HepG2 (cell line): ENCODE data around the gene ZBTB22.
"Not testable (repeated sequence)": the region's sequence is repeated elsewhere in the genome, so short reads cannot be mapped to it uniquely, and the experiment has no call there.

Experiments
- EHMT2 ChIP-seq: fragments of 200-600 bp; sonication (generic); IDR thresholded peaks from 2 replicates; pipeline ENCODE4 v1.7.0; 2017; ENCODE audit warnings: antibody characterized with exemption, low read depth, low read length, borderline replicate concordance
- ERF ChIP-seq: IDR thresholded peaks from 2 replicates; pipeline ENCODE4 v1.6.1; 2018; ENCODE audit warnings: missing biosample characterization, missing genetic modification reagents
- RNF2 ChIP-seq: fragments of 450-650 bp; conservative IDR thresholded peaks from 2 replicates; pipeline ENCODE4 v1.6.1; 2016; ENCODE audit warnings: low read depth
- SRSF1 ChIP-seq: fragments of 200-400 bp; formaldehyde crosslinking; optimal IDR thresholded peaks from 2 replicates; pipeline ENCODE3; 2017; ENCODE audit warnings: mild to moderate bottlenecking, low read depth, low read length, moderate library complexity
- TAF15 ChIP-seq: fragments of 200-400 bp; formaldehyde crosslinking; IDR thresholded peaks from one replicate; pipeline ENCODE4 v1.6.1; 2018; ENCODE audit warnings: mild to moderate bottlenecking, low read depth, low read length; ENCODE audit not compliant: poor library complexity, severe bottlenecking
- ZNF510 ChIP-seq: sonication (generic); formaldehyde crosslinking; IDR thresholded peaks from 2 replicates; pipeline ENCODE4 v1.4.0; 2020; ENCODE audit warnings: low read depth, mild to moderate bottlenecking, missing genetic modification reagents
- TF ChIP-seq, protein P1 (sequence below): sonication (generic); formaldehyde crosslinking; IDR thresholded peaks from 2 replicates; pipeline ENCODE4 v1.5.0; 2020; ENCODE audit warnings: mild to moderate bottlenecking, missing genetic modification reagents, moderate library complexity
- TF ChIP-seq, protein P2 (sequence below): sonication (generic); formaldehyde crosslinking; IDR thresholded peaks from 2 replicates; pipeline ENCODE4 v1.9.0; 2021; ENCODE audit warnings: missing genetic modification reagents, borderline replicate concordance

DNA sequence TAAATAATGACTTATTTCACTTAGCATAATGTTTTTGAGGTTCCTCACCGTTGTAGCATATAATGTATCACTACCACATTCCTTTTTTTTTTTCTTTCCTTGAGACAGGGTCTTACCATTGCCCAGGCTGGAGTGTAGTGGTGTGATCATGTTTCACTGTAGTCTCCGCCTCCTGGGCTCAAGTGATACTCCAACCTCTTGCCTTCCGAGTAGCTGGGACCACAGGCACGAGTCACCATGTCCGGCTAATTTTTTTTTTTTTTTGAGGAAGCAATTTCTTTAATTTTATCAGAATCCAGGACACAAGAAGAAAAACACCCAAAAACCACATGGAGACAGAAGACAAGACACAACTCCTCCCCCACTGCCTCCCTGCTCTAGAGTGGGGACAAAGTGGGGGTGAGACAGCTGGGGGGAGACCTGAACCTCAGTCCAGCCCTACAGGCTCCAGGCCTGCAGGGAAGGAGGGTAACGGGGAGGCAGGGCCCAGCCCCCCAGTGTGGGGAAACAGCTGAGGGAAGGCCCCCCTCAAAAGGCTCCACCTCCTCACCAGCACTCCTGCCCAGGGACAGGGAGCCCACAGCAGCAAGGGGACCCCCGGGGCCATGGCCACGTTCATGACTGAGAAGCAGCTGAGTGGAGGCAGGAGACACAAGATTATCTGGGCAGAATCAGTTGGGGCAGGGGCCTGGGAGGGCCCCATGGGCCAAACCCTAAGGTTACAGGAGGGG is 47.1 kb upstream of the ZBTB22 start:
- TF ChIP-seq RNF2; EHMT2; TAF15; ZNF510 (CRISPR knock-in tag); ERF (CRISPR knock-in tag); SRSF1: not testable (repeated sequence)
- TF ChIP-seq, protein P1, sequence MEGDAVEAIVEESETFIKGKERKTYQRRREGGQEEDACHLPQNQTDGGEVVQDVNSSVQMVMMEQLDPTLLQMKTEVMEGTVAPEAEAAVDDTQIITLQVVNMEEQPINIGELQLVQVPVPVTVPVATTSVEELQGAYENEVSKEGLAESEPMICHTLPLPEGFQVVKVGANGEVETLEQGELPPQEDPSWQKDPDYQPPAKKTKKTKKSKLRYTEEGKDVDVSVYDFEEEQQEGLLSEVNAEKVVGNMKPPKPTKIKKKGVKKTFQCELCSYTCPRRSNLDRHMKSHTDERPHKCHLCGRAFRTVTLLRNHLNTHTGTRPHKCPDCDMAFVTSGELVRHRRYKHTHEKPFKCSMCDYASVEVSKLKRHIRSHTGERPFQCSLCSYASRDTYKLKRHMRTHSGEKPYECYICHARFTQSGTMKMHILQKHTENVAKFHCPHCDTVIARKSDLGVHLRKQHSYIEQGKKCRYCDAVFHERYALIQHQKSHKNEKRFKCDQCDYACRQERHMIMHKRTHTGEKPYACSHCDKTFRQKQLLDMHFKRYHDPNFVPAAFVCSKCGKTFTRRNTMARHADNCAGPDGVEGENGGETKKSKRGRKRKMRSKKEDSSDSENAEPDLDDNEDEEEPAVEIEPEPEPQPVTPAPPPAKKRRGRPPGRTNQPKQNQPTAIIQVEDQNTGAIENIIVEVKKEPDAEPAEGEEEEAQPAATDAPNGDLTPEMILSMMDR = not testable (repeated sequence)
- TF ChIP-seq, protein P2, sequence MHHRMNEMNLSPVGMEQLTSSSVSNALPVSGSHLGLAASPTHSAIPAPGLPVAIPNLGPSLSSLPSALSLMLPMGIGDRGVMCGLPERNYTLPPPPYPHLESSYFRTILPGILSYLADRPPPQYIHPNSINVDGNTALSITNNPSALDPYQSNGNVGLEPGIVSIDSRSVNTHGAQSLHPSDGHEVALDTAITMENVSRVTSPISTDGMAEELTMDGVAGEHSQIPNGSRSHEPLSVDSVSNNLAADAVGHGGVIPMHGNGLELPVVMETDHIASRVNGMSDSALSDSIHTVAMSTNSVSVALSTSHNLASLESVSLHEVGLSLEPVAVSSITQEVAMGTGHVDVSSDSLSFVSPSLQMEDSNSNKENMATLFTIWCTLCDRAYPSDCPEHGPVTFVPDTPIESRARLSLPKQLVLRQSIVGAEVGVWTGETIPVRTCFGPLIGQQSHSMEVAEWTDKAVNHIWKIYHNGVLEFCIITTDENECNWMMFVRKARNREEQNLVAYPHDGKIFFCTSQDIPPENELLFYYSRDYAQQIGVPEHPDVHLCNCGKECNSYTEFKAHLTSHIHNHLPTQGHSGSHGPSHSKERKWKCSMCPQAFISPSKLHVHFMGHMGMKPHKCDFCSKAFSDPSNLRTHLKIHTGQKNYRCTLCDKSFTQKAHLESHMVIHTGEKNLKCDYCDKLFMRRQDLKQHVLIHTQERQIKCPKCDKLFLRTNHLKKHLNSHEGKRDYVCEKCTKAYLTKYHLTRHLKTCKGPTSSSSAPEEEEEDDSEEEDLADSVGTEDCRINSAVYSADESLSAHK (CRISPR knock-in tag) = not testable (repeated sequence)
